Measurements from ENCODE around the gene CCR9. TPM values are rescaled to one million over a fixed set of nuclear protein-coding genes. Genes with fewer than 3 reads are reported as not detected.

The CCR9 gene
- total RNA-seq, 1 experiment from 2014 or later, result not detected

DNA sequence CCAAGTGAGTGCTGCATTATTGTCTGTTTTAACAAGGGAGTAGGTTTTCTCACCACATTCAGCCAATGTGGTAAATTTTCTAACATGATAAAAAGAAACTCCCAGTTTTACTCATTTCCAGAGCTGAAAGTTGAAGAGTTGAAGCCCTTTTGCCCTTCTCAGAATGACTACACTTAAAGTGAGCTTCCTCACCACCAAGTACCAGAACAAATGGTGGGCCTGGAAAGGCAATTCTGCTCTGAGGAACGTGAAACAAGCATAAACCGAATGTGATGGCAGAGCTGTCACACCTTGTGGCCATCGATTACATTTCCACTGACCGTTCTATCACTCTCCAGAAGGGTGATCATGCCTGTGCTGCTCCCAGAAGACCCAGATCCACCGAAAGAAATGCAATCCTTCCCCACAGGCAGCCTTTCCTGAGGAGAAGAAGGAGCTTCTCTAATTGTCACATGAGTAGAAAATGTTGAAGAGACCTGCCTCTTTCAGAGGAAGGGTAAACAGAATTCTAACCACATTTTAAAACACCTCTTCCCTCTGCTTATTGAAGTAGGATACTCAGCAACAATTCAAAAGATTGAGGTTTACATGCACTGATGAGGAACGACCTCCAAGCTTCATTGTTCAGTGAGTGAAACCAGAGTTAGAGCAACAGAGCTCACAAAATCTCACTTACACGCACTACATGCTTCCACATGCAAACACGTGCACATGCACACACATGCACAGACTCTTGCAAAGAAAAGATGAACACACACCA lies 21.4 kb upstream of the CCR9 start:
- DNase-seq (ENCODE audit: low read depth, low spot score), result no peak
- ChIA-PET CTCF (no interaction called here), RAD21 (ENCODE audit: low non-redundant PET in 1 of 2, low total read pairs in 2 of 2, uncharacterized antibody in 2 of 2, unreplicated experiment in 2 of 2) (no interaction called here), POLR2A (no interaction called here)
- H3K27ac ChIP-seq (ENCODE audit: low read depth, low read length), result no peak overlapping the region
- H3K79me2 ChIP-seq (ENCODE audit: insufficient read depth, low read length), result no peaks in the 10 kb centered on the region
- no peaks in the 10 kb centered on the region for H3K36me3 ChIP-seq (ENCODE audit: control insufficient read depth in 1 of 2, insufficient read depth in 2 of 2, low read length in 2 of 2)
- no peak overlapping the region for H3K9ac ChIP-seq (ENCODE audit: low read length)
- no peaks in the 10 kb centered on the region for H4K20me1 ChIP-seq (ENCODE audit: insufficient read depth)
- ATAC-seq, result no peak
- TF ChIP-seq YY1 (IDR thresholded peaks at IDR 0.05; ENCODE audit: extremely low read depth, insufficient replicate concordance, low read depth, low read length), result no peak
- TF ChIP-seq SIN3A (IDR thresholded peaks at IDR 0.05; ENCODE audit: low read depth), result no peak
- no peaks in the 10 kb centered on the region for H3K4me1 ChIP-seq (ENCODE audit: control insufficient read depth in 1 of 2, insufficient read depth in 2 of 2, low read length in 2 of 2)
- H3K9me3 ChIP-seq (ENCODE audit: control insufficient read depth in 1 of 2, insufficient read depth in 1 of 2, low read depth in 1 of 2, low read length in 2 of 2), result peaks cover 0 to 11% of the 10 kb centered on the region in 2 experiments; a peak in 3 of 4 replicates
- BruUV-seq (replicated peaks), result no TSS peak
- no peak overlapping the region for H2AFZ ChIP-seq (ENCODE audit: low read depth, low read length, poor library complexity, severe bottlenecking)
- H3K4me2 ChIP-seq (ENCODE audit: low read length), result no peak overlapping the region
- H3K27me3 ChIP-seq (ENCODE audit: insufficient read depth, low read length), result no peaks in the 10 kb centered on the region
- intact Hi-C loops (cut with micrococcal nuclease), result no loop called here
- no peaks in the 10 kb centered on the region for H3K9me2 ChIP-seq (ENCODE audit: insufficient read depth)
- no peak overlapping the region for H3K4me3 ChIP-seq (replicated peaks in 1 of 2; ENCODE audit: low read depth in 1 of 2, low read length in 2 of 2)

DNA sequence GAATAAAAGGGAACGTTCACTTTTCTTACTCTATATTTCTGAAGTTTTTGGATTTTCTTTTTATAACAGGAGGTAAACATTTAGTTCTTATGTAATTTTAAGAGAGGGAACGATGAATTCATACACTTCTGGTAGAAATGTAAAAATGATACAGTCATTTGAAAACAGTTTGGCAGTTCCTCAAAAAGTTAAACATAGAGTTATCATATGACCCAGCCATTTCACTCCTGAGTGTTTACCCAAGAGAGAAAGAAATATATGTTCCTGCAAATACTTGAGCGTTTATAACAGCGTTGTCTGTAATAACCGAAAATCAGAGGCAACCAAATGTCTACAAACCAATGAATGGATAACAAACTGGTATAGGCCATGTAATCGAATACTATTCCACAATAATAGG lies 20.8 kb upstream of the CCR9 start:
- H2AFZ ChIP-seq (ENCODE audit: low read depth, low read length, poor library complexity, severe bottlenecking), result no peak overlapping the region
- no peaks in the 10 kb centered on the region for H3K36me3 ChIP-seq (ENCODE audit: control insufficient read depth in 1 of 2, insufficient read depth in 2 of 2, low read length in 2 of 2)
- H3K9me3 ChIP-seq (ENCODE audit: control insufficient read depth in 1 of 2, insufficient read depth in 1 of 2, low read depth in 1 of 2, low read length in 2 of 2), result peaks cover 0 to 11% of the 10 kb centered on the region in 2 experiments; a peak in 3 of 4 replicates
- no peaks in the 10 kb centered on the region for H3K79me2 ChIP-seq (ENCODE audit: insufficient read depth, low read length)
- no peaks in the 10 kb centered on the region for H4K20me1 ChIP-seq (ENCODE audit: insufficient read depth)
- H3K4me2 ChIP-seq (ENCODE audit: low read length), result no peak overlapping the region
- RAD21 ChIA-PET (ENCODE audit: low non-redundant PET in 1 of 2, low total read pairs in 2 of 2, uncharacterized antibody in 2 of 2, unreplicated experiment in 2 of 2), result no interaction called here
- H3K27ac ChIP-seq (ENCODE audit: low read depth, low read length), result no peak overlapping the region
- H3K4me1 ChIP-seq (ENCODE audit: control insufficient read depth in 1 of 2, insufficient read depth in 2 of 2, low read length in 2 of 2), result no peaks in the 10 kb centered on the region
- H3K27me3 ChIP-seq (ENCODE audit: insufficient read depth, low read length), result no peaks in the 10 kb centered on the region
- DNase-seq (ENCODE audit: low read depth, low spot score) (no peak), ATAC-seq (no peak)
- no peak for TF ChIP-seq SRF (IDR thresholded peaks at IDR 0.05; ENCODE audit: low read depth)
- no peak for TF ChIP-seq CBX3 (IDR thresholded peaks at IDR 0.05; ENCODE audit: low read depth)
- TF ChIP-seq POLR2A (IDR thresholded peaks at IDR 0.05; ENCODE audit: borderline replicate concordance, extremely low read depth, insufficient read depth, insufficient read length), result no peak
- no peak for TF ChIP-seq ZNF274 (IDR thresholded peaks at IDR 0.05; ENCODE audit: low read depth, low read length)
- TF ChIP-seq SIN3A (IDR thresholded peaks at IDR 0.05; ENCODE audit: low read depth), result no peak
- no peak for TF ChIP-seq JUND (IDR thresholded peaks at IDR 0.05)
- no peak for TF ChIP-seq SP1 (IDR thresholded peaks at IDR 0.05; ENCODE audit: low read depth)
- no peak for TF ChIP-seq YY1 (IDR thresholded peaks at IDR 0.05; ENCODE audit: extremely low read depth, insufficient replicate concordance, low read depth, low read length)
- no TSS peak for BruUV-seq (replicated peaks)
- no peak overlapping the region for H3K4me3 ChIP-seq (replicated peaks in 1 of 2; ENCODE audit: low read depth in 1 of 2, low read length in 2 of 2)
- CTCF ChIA-PET, result no interaction called here
- POLR2A ChIA-PET, result no interaction called here
- intact Hi-C loops (cut with micrococcal nuclease), result no loop called here
- H3K9ac ChIP-seq (ENCODE audit: low read length), result no peak overlapping the region
- no peaks in the 10 kb centered on the region for H3K9me2 ChIP-seq (ENCODE audit: insufficient read depth)

Data from HCT116 (cell line).